Right lobe of liver (tissue), 4 donors: ENCODE measurements around the gene PDE10A.

ENCODE experiments used
- POLR2A ChIP-seq: fragments of 450-650 bp; IDR thresholded peaks from one replicate; pipeline ENCODE4 v1.6.1; 2017; ENCODE audit warnings: antibody characterized with exemption, mild to moderate bottlenecking
- TF ChIP-seq, protein P1 (sequence below), 4 donors: fragments of 200-600 bp in 3 of 4; fragments of 450-650 bp in 1 of 4; IDR thresholded peaks; one replicate each; pipeline versions ENCODE4 v1.5.1 to v1.8.0; 2016 to 2022; ENCODE audit warnings: antibody characterized with exemption in 4 of 4, mild to moderate bottlenecking in 2 of 4
- donor health status: DM: no; HTN: no; CAD: no.
- donor health status: DM: no; HTN: no; CAD: no.
- donor health status: DM: no; HTN: yes; CAD: no.

DNA sequence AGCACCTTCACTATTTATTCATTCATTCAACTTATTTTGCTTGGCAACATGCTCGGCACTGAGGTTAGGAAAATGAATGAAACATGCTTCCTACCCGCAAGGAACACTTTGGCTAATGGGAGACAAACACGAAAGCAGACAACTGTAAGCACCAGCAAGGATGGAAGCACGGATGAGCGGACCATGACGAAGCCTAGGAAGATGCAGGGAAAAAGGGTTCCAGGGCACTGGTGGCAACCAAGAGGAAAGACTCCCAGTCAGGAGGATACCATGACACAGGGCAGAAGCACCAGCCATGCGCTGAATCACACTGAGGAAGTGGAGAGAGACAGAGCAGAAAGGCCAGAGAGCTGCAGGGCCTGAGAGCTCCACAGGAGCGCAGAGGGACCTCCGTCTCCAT is 9.8 kb downstream of the PDE10A start:
- TF ChIP-seq, protein P1, sequence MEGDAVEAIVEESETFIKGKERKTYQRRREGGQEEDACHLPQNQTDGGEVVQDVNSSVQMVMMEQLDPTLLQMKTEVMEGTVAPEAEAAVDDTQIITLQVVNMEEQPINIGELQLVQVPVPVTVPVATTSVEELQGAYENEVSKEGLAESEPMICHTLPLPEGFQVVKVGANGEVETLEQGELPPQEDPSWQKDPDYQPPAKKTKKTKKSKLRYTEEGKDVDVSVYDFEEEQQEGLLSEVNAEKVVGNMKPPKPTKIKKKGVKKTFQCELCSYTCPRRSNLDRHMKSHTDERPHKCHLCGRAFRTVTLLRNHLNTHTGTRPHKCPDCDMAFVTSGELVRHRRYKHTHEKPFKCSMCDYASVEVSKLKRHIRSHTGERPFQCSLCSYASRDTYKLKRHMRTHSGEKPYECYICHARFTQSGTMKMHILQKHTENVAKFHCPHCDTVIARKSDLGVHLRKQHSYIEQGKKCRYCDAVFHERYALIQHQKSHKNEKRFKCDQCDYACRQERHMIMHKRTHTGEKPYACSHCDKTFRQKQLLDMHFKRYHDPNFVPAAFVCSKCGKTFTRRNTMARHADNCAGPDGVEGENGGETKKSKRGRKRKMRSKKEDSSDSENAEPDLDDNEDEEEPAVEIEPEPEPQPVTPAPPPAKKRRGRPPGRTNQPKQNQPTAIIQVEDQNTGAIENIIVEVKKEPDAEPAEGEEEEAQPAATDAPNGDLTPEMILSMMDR (IDR thresholded peaks at IDR 0.05): no peak
- no peak for TF ChIP-seq POLR2A
